ENCODE results near the gene FBXL7.

FBXL7 gene

DNA sequence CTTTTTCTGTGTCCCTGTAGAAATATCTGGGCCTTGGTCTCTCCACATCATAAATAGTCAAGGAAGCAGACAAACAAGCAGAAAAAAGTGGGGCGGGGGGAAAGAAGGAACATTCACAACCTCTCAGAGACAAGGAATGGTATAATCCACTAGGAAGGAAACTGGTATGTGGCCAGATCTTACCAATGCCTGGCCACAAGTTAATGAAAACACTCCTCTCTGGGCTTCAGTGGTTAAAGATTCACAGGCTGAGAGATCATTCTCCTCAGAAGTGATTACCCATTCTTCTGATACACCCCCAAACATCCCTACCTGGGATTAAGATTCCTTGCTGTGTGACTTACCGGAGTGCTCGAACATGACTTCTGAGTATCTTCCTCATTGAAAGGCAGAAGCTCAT, 389.0 kb downstream of the FBXL7 start:
- no peak for DNase-seq (ENCODE audit: low spot score)

- no peak for DNase-seq (ENCODE audit: low spot score)
Observed at GRCh38 chr5:15893866-15894265, 393.9 kb downstream of the FBXL7 start.

- DNase-seq (ENCODE audit: low spot score) = no peak
Observed at GRCh38 chr5:15897656-15898055, 397.7 kb downstream of the FBXL7 start.

GRCh38 chr5:15898641-15899040, 398.7 kb downstream of the FBXL7 start:
- no peak for DNase-seq (ENCODE audit: low spot score)

GRCh38 chr5:15899481-15899880, 399.5 kb downstream of the FBXL7 start:
- no peak for DNase-seq (ENCODE audit: low spot score)

DNA sequence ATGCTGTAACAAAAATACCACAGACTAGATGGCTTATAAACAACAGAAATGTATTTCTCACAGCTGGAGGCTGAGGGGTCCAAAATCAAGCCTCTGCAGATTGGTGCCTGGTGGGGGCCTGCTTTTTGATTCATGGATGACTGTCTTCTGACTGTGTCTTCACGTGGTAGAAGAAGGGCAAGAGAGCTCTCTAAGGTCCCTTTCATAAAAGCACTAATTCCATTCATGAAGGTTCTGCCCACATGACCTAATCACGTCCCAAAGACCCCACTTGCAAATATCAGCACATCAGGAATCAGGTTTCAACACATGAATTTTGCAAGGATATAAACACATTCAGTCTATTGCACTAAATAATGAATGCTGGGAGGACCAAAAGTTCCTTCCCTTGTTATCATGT, 401.2 kb downstream of the FBXL7 start:
- no peak for DNase-seq (ENCODE audit: low spot score)

GRCh38 chr5:15902066-15902465, 402.1 kb downstream of the FBXL7 start:
- DNase-seq (ENCODE audit: low spot score) = no peak

DNA sequence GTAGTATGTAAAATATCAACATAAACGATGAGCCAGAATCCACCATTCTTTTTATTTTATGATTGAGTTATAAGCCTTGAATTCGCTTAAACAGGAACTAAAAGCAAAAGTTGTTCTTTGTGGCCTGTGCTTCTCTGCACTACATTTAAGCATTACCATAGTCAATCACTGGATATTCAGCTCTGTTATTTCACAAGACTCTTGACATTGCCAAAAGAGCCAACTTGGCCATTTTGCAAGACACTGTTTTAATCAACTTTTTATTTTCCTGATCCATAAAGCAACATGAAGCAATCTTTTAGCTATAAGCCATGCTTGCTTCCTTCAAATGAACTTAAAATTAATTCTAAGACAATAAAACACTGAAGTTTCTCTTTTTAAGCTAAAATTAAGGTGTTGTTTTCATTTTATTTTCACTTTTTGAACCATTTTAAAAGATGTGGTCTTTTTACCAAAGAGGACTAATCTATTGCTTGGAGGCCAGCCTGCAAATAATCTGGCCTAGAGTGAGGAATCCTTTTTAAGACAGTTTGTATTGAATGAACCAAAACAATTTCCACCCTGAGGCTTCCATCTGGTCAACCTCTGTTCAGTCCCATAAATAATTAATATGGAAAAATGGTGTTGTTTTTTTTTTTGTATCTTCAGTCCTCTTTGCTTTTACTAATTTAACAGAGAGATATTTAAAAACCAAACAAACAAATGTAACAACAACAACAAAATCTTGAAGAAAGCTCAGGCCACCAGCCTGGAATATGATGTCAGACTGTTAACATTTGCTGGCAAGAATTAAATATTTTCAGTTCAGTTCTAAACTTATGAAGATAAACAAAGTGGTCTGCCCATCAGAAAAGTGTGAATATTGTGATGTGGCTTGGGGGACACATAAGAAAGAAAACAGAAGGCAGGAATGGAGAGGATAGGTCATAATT, 405.2 kb downstream of the FBXL7 start:
- DNase-seq (ENCODE audit: low spot score) = no peak

GRCh38 chr5:15914638-15915037, 414.7 kb downstream of the FBXL7 start:
- no peak for DNase-seq (ENCODE audit: low spot score)

GRCh38 chr5:15926586-15926985, 426.6 kb downstream of the FBXL7 start:
- DNase-seq (ENCODE audit: low spot score) = no peak

DNA sequence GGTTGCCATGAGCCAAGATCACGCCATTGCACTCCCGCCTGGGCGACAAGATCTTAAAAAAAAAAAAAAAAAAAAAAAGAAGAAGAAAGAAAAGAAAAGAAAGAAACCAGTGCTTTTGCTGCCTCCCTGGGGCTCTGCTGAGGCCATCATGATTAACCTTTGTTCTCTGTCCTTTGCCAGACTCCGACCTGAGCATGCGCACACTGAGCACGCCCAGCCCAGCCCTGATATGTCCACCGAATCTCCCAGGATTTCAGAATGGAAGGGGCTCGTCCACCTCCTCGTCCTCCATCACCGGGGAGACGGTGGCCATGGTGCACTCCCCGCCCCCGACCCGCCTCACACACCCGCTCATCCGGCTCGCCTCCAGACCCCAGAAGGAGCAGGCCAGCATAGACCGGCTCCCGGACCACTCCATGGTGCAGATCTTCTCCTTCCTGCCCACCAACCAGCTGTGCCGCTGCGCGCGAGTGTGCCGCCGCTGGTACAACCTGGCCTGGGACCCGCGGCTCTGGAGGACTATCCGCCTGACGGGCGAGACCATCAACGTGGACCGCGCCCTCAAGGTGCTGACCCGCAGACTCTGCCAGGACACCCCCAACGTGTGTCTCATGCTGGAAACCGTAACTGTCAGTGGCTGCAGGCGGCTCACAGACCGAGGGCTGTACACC, 427.9 kb downstream of the FBXL7 start:
- DNase-seq (ENCODE audit: low spot score) = no peak

- no peak for DNase-seq (ENCODE audit: low spot score)
Observed at GRCh38 chr5:15929611-15930263, 429.8 kb downstream of the FBXL7 start.

DNA sequence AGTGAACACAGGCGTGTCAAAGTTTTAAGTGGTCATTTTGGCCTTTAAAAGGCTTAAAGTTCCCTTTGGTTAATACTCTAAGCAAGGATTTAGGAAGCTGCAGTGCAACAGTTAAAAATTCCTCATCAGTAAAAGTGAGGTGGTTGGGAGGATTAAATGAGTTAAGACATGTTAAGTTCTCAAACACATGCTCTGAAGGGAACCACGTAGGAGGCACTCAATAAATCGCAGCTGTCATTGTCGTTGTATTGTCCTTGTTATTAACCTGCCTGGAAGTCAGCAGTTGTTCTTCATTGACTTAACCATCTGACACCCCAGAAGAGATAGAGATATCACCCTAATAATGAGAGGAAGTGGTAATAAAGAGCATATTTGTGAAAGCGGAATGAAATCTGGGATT, 432.1 kb downstream of the FBXL7 start:
- DNase-seq (ENCODE audit: low spot score) = no peak

GRCh38 chr5:15933259-15934207, 433.6 kb downstream of the FBXL7 start:
- DNase-seq (ENCODE audit: low spot score) = no peak

DNA sequence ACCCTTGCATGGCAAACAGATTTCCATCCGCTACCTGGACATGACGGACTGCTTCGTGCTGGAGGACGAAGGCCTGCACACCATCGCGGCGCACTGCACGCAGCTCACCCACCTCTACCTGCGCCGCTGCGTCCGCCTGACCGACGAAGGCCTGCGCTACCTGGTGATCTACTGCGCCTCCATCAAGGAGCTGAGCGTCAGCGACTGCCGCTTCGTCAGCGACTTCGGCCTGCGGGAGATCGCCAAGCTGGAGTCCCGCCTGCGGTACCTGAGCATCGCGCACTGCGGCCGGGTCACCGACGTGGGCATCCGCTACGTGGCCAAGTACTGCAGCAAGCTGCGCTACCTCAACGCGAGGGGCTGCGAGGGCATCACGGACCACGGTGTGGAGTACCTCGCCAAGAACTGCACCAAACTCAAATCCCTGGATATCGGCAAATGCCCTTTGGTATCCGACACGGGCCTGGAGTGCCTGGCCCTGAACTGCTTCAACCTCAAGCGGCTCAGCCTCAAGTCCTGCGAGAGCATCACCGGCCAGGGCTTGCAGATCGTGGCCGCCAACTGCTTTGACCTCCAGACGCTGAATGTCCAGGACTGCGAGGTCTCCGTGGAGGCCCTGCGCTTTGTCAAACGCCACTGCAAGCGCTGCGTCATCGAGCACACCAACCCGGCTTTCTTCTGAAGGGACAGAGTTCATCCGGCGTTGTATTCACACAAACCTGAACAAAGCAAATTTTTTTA, 436.7 kb downstream of the FBXL7 start:
- DNase-seq (ENCODE audit: low spot score) = no peak

DNA sequence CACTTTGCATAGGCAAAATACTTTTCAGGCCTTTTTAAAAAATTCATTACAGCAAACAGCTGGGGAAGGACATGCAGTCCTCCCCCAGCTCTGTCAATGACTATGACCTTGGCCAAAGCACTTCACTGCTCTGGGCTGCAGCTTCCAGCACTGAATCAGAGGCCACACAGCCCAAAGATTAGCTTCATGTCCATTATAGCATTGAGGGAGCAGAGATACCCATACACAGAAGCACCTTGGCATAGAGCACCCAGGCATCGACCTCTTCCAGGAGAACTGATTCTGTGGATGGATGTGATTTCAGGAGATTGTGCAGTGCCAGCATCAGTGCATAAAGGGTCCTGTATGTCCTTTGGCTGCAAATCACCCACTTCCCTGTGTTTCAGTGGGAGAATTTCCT, 437.7 kb downstream of the FBXL7 start:
- DNase-seq (ENCODE audit: low spot score) = no peak

- no peak for DNase-seq (ENCODE audit: low spot score)
Observed at GRCh38 chr5:15938186-15938585, 438.2 kb downstream of the FBXL7 start.

DNA sequence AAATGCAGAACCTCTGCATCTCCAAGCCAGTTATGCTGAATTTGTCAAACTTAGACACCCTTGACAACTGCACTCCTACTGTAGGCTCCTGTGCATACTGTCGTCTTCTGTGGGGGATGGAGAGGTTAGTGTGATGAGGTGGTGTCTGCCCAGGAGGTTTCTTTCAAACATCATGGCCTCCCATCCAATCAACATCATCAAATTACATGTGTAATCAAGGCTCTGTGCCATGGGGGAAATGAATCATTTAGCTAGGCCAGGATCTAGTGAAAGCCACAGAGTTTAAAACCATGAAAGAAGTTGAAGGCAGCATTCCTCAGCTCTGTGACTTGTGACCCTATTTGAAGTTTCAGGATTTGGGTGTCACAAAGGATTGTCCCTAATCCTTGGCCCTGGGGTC, 439.0 kb downstream of the FBXL7 start:
- no peak for DNase-seq (ENCODE audit: low spot score)

DNA sequence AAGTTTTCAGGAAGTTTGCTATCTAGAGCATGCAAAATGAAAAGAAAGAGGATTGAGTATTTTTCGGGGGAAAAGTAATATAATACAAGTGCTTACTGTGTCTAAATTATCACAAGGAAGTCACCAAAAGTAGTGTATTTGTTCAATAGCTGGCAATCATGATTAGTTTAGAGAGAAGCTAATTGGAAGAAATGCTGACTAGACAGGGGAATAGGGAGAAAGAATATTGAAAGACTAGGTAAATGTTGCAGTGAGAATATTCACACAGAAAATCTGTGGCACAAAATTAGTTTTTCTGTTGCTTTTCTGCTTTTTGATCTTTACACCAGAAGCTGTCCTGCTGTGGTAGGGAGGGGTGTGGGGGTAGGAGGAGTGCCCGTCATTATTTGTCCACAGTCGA, 440.9 kb downstream of the FBXL7 start:
- DNase-seq (ENCODE audit: low spot score) = no peak

DNA sequence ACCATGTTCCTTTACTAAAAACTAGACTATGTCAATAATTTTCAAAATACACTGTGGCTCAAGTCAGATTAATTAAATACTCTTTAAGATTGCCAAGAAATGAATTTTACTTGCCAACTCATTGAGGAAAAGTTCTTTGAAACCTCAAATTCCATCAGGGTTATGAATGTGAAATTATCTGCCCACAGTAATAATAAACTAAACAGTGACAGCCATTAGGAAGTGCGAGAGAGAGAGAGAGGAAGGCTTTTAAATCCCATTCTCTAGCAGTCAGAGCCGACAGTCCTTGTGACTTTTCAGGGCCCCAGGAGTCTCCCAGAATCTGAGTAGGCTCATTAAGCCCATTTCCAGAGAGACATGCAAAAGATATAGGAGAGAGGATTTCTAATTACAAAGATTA, 443.5 kb downstream of the FBXL7 start:
- DNase-seq (ENCODE audit: low spot score) = no peak

DNA sequence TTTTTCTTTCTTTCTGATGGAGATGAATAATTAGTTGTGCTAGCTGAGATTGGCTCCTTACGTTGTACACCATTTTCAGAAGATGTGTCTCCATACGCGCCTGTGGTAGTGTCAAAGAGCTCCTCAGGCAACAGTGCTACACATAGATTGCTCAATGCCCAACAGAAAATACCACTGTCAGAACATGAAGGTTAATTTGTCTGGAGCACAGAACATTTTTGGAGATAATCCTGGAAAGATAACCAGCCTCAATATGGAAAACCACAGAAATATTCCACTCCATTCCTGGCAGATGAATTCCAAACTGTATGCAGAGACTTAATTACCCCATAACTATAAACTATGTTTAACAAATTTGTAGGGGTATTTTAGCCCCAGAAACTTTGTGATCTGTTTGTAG, 446.0 kb downstream of the FBXL7 start:
- DNase-seq (ENCODE audit: low spot score) = no peak
